Upper lobe of left lung (tissue), 6 donors: Measurements from ENCODE around the gene NEURL1. TPM values are rescaled to one million over a fixed set of nuclear protein-coding genes. Genes with fewer than 3 reads are reported as not detected.

Source experiments
- ATAC-seq, 2 donors: fragments of 200-7000 bp; cut with Tn5 transposase; one replicate each; pipeline ENCODE4 v1.9.1; 2022; ENCODE audit warnings: mild to moderate bottlenecking in 2 of 2, moderate library complexity in 2 of 2; ENCODE audit not compliant: low FRiP score in 2 of 2
- DNase-seq, 2 donors: peaks; one replicate each; pipeline ENCODE4 v3.0.0-alpha.2; 2019 to 2020
- H3K27ac ChIP-seq, 4 donors: fragments of 200-600 bp; sonication (generic); one replicate each; pipeline ENCODE4 v1.5.1; 2016 to 2019
- H3K27me3 ChIP-seq, 4 donors: fragments of 200-600 bp; sonication (generic); one replicate each; pipeline ENCODE4 v1.5.1; 2017 to 2019
- H3K36me3 ChIP-seq, 4 donors: fragments of 200-600 bp; sonication (generic); one replicate each; pipeline ENCODE4 v1.5.1; 2016 to 2019
- H3K4me1 ChIP-seq, 4 donors: fragments of 200-600 bp; sonication (generic); one replicate each; pipeline ENCODE4 v1.5.1; 2018 to 2019
- H3K4me3 ChIP-seq, 4 donors: fragments of 200-600 bp; sonication (generic); one replicate each; pipeline ENCODE4 v1.5.1; 2017 to 2019; ENCODE audit warnings: mild to moderate bottlenecking in 2 of 4, moderate library complexity in 1 of 4
- H3K9me3 ChIP-seq, 4 donors: fragments of 200-600 bp; sonication (generic); one replicate each; pipeline ENCODE4 v1.5.1; 2018 to 2019
- CTCF ChIP-seq, 6 experiments: fragments of 450-650 bp in 4 of 6; fragments of 200-600 bp in 2 of 6; sonication (generic) in 2 of 6; IDR thresholded peaks; one replicate each; pipeline ENCODE4 v1.5.1; 2016 to 2019; ENCODE audit warnings: antibody characterized with exemption in 6 of 6
- EP300 ChIP-seq, 4 donors: sonication (generic); formaldehyde crosslinking; IDR thresholded peaks; one replicate each; pipeline ENCODE4 v1.5.1; 2017; ENCODE audit warnings: antibody characterized with exemption in 4 of 4, control low read depth in 2 of 4
- POLR2A ChIP-seq, 4 donors: fragments of 450-650 bp; IDR thresholded peaks; one replicate each; pipeline ENCODE4 v1.5.1; 2016 to 2017; ENCODE audit warnings: antibody characterized with exemption in 4 of 4, mild to moderate bottlenecking in 2 of 4
- POLR2AphosphoS5 ChIP-seq, 2 donors: sonication (generic); formaldehyde crosslinking; IDR thresholded peaks; one replicate each; pipeline ENCODE4 v1.5.1; 2017; ENCODE audit warnings: antibody characterized with exemption in 2 of 2
- WGBS, 2 donors: methylation state at CpG; one replicate each; pipeline ENCODE4 v1.1.5; 2017 to 2018; 5-methylcytosine and 5-hydroxymethylcytosine counted together
- total RNA-seq, 6 donors: library from RNA; depleted of rRNA in 4 of 6; stranded (reverse); fragments of >200 nt in 4 of 6; gene quantifications; one replicate each; pipeline versions ENCODE4 v1.1.0 to v1.2.1, GENCODE V29; 2016 to 2021
- donor health status: DM: no; HTN: no; CAD: no; lungs with moderate emphysema.
- donor health status: DM: no; HTN: yes; CAD: no; lungs with severe emphysema.

NEURL1 gene
- total RNA-seq, 6 donors from 2014 or later: 0.22 to 1.1 (median 0.80) TPM; not detected in 1

GRCh38 chr10:103547391-103547946 is 54.0 kb downstream of the NEURL1 start:
- Histone ChIP-seq H3K9me3 (no peaks in the 10 kb centered on the region), H3K27ac (no peak overlapping the region), H3K36me3 (no peaks in the 10 kb centered on the region), H3K27me3 (no peaks in the 10 kb centered on the region), H3K4me1 (peaks cover 5 to 11% (median 10%) of the 10 kb centered on the region in 4 donors), H3K4me3 (no peak overlapping the region)
- DNase-seq (no peak), ATAC-seq (no peak)
- TF ChIP-seq EP300 (IDR thresholded peaks at IDR 0.05) (no peak), CTCF (IDR thresholded peaks at IDR 0.05) (no peak), POLR2AphosphoS5 (IDR thresholded peaks at IDR 0.05) (no peak), POLR2A (IDR thresholded peaks at IDR 0.05) (no peak)
- 88 to 89% methylated on average over 10 of the region's 10 CpGs for WGBS, 2 donors

- no peak overlapping the region for H3K27ac ChIP-seq
- DNase-seq (no peak), ATAC-seq (no peak)
- no peak overlapping the region for H3K4me3 ChIP-seq
- no peaks in the 10 kb centered on the region for H3K27me3 ChIP-seq
- H3K36me3 ChIP-seq: no peaks in the 10 kb centered on the region
- 93 to 98% methylated on average over 3 of the region's 3 CpGs for WGBS, 2 donors
- TF ChIP-seq POLR2A (IDR thresholded peaks at IDR 0.05): no peak
- no peak for TF ChIP-seq EP300 (IDR thresholded peaks at IDR 0.05)
- H3K9me3 ChIP-seq: no peaks in the 10 kb centered on the region
- H3K4me1 ChIP-seq: peaks cover 4 to 6% (median 5%) of the 10 kb centered on the region in 4 donors
Observed at GRCh38 chr10:103548006-103548405, 54.5 kb downstream of the NEURL1 start.

DNA sequence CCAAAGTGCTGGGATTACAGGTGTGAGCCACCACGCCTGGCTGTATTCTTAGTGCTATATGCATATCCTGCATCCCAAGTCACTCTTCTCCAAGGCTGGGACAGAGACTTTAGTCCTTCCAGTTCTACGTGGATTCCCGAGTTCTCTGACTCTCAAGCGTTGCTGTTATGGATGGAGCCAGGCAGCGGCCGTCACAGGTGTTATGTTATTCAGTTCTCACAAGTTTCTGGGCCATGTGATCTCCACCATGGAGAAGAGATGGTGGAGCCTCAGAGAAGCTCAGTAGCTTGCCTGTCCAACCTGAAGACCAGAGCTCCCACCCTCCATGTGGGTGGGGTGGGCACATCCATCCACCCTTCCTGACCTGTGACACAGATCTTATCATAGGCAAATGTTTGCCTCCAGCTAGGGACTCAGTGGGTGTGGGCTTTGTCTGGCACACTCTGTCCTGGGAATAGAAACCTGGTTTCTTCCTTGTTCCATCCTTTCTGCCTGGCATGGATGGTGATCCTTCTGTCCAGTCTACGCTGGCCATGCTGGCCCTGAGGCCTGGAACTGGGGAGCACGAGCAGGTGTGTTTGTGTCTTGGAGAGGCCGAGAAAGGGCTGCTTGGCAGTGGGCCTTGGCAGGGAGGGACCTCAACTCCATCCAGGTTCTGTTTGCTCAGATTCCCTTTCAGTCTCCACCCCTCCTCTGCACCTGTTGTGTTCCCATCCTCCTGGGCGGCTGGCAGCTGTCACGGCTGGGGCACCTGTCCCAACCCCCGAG is 55.3 kb downstream of the NEURL1 start:
- no peak for ATAC-seq
- 86 to 88% methylated on average over 10 to 12 of the region's 12 CpGs for WGBS, 2 donors
- Histone ChIP-seq H3K9me3 (no peaks in the 10 kb centered on the region), H3K27ac (no peak overlapping the region), H3K4me3 (no peak overlapping the region), H3K4me1 (no peaks in the 10 kb centered on the region), H3K27me3 (no peaks in the 10 kb centered on the region), H3K36me3 (no peaks in the 10 kb centered on the region)
- no peak for TF ChIP-seq POLR2A (IDR thresholded peaks at IDR 0.05)
- no peak for TF ChIP-seq EP300 (IDR thresholded peaks at IDR 0.05)
- TF ChIP-seq POLR2AphosphoS5 (IDR thresholded peaks at IDR 0.05): no peak
- TF ChIP-seq CTCF (IDR thresholded peaks at IDR 0.05): no peak
- DNase-seq: no peak

DNA sequence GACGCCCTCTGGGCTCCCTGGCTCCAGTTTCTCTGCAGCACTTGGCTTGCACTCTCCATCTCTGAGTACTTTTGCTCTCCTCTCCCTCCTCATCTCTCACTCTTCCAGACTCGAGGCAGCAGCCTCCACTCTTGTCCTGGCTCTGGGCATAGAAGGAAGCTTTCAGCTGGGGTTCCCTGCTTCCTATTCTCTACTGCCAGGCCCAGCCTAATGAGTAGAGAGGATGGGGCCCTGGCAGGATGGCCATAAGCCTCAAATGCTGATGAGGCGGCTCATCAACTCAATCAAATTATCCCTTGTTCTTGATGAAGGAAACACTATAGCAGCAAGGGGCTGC is 55.8 kb downstream of the NEURL1 start:
- DNase-seq (no peak), ATAC-seq (no peak)
- WGBS, 2 donors: 77 to 87% methylated on average over 3 of the region's 3 CpGs
- H3K4me1 ChIP-seq: no peaks in the 10 kb centered on the region
- H3K27me3 ChIP-seq: no peaks in the 10 kb centered on the region
- TF ChIP-seq POLR2A (IDR thresholded peaks at IDR 0.05): no peak
- H3K4me3 ChIP-seq: no peak overlapping the region
- no peak overlapping the region for H3K27ac ChIP-seq
- no peaks in the 10 kb centered on the region for H3K9me3 ChIP-seq
- H3K36me3 ChIP-seq: no peaks in the 10 kb centered on the region

DNA sequence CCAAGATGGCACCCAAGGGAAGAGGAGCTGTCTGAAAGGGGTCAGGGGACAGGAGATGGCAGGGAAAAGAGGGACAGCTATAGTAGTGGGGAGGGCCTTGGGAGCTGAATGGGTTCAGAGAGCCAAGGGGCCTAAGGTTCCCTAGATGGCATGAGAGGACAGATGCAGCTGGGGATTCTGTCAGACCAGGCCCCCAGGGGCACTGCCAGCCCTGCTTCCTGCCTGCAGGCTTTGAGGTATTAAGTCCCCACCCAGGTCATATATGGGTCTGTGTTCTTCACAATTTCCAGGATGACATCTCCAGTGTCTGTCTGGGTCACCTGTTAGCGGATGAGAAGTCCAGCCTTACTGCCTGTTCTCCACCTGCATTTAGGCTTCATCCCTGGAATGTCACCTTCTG is 56.7 kb downstream of the NEURL1 start:
- H3K4me3 ChIP-seq: no peak overlapping the region
- no peaks in the 10 kb centered on the region for H3K9me3 ChIP-seq
- DNase-seq (no peak), ATAC-seq (no peak)
- H3K27ac ChIP-seq: no peak overlapping the region
- no peak for TF ChIP-seq POLR2A (IDR thresholded peaks at IDR 0.05)
- TF ChIP-seq EP300 (IDR thresholded peaks at IDR 0.05): no peak
- TF ChIP-seq POLR2AphosphoS5 (IDR thresholded peaks at IDR 0.05): no peak
- TF ChIP-seq CTCF (IDR thresholded peaks at IDR 0.05): no peak
- WGBS, 2 donors: 100% methylated on average over 1 of the region's 1 CpG
- H3K27me3 ChIP-seq: no peaks in the 10 kb centered on the region
- no peaks in the 10 kb centered on the region for H3K36me3 ChIP-seq
- peaks cover 1 to 7% (median 3%) of the 10 kb centered on the region in 4 donors for H3K4me1 ChIP-seq
